Non-pigmented ciliary epithelial cell (primary cell): ENCODE results near the gene WIPF2.
"Not testable (repeated sequence)": the region's sequence is repeated elsewhere in the genome, so short reads cannot be mapped to it uniquely, and the experiment has no call there.

Source experiments
- DNase-seq: peaks from one replicate; pipeline ENCODE4 v3.0.0-alpha.2; 2010; ENCODE audit warnings: low read depth

The WIPF2 gene

GRCh38 chr17:40192961-40193360, 26.1 kb upstream of the WIPF2 start:
- no peak for DNase-seq

- DNase-seq = no peak
These were observed 24.3 kb upstream of the WIPF2 start for GRCh38 chr17:40194821-40195220.

- DNase-seq = no peak
These were observed 21.6 kb upstream of the WIPF2 start for GRCh38 chr17:40197550-40197949.

GRCh38 chr17:40197965-40198456, 21.1 kb upstream of the WIPF2 start:
- not testable (repeated sequence) for DNase-seq

- no peak for DNase-seq
These were observed 20.5 kb upstream of the WIPF2 start for GRCh38 chr17:40198576-40198975.

GRCh38 chr17:40203131-40203530, 16.0 kb upstream of the WIPF2 start:
- no peak for DNase-seq

- not testable (repeated sequence) for DNase-seq
These were observed 12.9 kb upstream of the WIPF2 start for GRCh38 chr17:40206193-40206592.

GRCh38 chr17:40209404-40210093, 9.6 kb upstream of the WIPF2 start:
- DNase-seq = no peak

- DNase-seq = not testable (repeated sequence)
These were observed 5.2 kb upstream of the WIPF2 start for GRCh38 chr17:40213914-40214313.

GRCh38 chr17:40218006-40218739, 931 bp upstream of the WIPF2 start:
- DNase-seq = no peak

- no peak for DNase-seq
These were observed 662 bp downstream of the WIPF2 start for GRCh38 chr17:40219594-40220338.

- no peak for DNase-seq
These were observed 5.8 kb downstream of the WIPF2 start for GRCh38 chr17:40224718-40225550.

GRCh38 chr17:40229146-40229545, 10.0 kb downstream of the WIPF2 start:
- not testable (repeated sequence) for DNase-seq

- DNase-seq = no peak
These were observed 11.6 kb downstream of the WIPF2 start for GRCh38 chr17:40230670-40231069.

GRCh38 chr17:40231928-40232327, 12.8 kb downstream of the WIPF2 start:
- DNase-seq = not testable (repeated sequence)

GRCh38 chr17:40241252-40241834, 22.2 kb downstream of the WIPF2 start:
- DNase-seq = no peak

- DNase-seq = no peak
These were observed 23.7 kb downstream of the WIPF2 start for GRCh38 chr17:40242774-40243173.

GRCh38 chr17:40243761-40244160, 24.7 kb downstream of the WIPF2 start:
- no peak for DNase-seq

- DNase-seq = no peak
These were observed 25.2 kb downstream of the WIPF2 start for GRCh38 chr17:40244255-40244654.

- DNase-seq = no peak
These were observed 28.9 kb downstream of the WIPF2 start for GRCh38 chr17:40247926-40248495.

- no peak for DNase-seq
These were observed 29.4 kb downstream of the WIPF2 start for GRCh38 chr17:40248507-40248906.
